ENCODE measurements around the gene GRIP1. TPM values are rescaled to one million over a fixed set of nuclear protein-coding genes. Genes with fewer than 3 reads are reported as not detected.

The GRIP1 gene
- total RNA-seq, 4 donors from 2014 or later, result 0.18 to 2.1 (median 0.34) TPM

DNA sequence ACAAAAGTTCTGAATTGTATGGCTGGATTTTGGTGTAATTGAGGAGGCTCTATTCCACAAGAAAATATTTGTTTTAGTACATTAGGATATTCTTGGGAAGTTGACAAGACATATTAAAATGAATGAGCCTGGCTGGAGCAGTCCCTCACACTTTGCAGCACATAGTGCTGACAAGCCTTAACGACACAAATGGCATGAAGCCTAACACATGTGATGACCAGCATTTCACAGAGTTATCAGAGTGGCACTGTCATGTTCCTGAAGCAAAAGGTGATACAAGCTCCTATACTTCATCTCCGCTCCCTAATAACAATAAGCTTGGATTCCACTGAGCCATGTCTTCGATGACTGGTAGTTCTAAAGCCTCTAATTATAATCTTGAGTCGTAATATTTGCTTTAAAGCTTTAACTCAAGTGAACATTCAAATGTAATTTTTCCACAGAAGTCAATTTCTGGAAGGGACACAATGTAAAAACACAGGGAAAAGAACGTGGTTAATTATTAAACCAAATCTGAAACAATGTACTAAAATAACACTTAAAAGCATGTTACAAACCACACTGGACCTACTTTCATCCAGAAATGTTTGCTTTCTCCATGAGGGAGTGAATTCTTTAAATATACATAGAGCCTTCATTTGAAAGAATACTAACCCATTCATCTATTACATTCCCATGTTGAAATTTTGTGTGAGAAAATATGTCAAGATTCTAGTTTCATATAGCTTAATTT lies 49.6 kb downstream of the GRIP1 start:
- DNase-seq, result no peak
- Histone ChIP-seq H3K27me3 (no peaks in the 10 kb centered on the region), H3K4me3 (no peak overlapping the region), H3K36me3 (no peaks in the 10 kb centered on the region), H3K9me3 (no peaks in the 10 kb centered on the region), H3K27ac (no peak overlapping the region), H3K4me1 (peaks cover 3 to 8% of the 10 kb centered on the region in 2 donors)
- ATAC-seq, result no peak
- in situ Hi-C loops (cut with MboI; ENCODE audit: low sequenced_read_pairs in 4 of 4) (no loop called here), intact Hi-C loops (cut with DNase I; ENCODE audit: low total_unique reads) (no loop called here)
- no peak for TF ChIP-seq POLR2A (IDR thresholded peaks at IDR 0.05)
- TF ChIP-seq, protein P1, sequence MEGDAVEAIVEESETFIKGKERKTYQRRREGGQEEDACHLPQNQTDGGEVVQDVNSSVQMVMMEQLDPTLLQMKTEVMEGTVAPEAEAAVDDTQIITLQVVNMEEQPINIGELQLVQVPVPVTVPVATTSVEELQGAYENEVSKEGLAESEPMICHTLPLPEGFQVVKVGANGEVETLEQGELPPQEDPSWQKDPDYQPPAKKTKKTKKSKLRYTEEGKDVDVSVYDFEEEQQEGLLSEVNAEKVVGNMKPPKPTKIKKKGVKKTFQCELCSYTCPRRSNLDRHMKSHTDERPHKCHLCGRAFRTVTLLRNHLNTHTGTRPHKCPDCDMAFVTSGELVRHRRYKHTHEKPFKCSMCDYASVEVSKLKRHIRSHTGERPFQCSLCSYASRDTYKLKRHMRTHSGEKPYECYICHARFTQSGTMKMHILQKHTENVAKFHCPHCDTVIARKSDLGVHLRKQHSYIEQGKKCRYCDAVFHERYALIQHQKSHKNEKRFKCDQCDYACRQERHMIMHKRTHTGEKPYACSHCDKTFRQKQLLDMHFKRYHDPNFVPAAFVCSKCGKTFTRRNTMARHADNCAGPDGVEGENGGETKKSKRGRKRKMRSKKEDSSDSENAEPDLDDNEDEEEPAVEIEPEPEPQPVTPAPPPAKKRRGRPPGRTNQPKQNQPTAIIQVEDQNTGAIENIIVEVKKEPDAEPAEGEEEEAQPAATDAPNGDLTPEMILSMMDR (IDR thresholded peaks at IDR 0.05 in 4 of 5, conservative IDR thresholded peaks at IDR 0.05 in 1 of 5), result no peak

- intact Hi-C loops (cut with DNase I; ENCODE audit: low total_unique reads) (no loop called here), in situ Hi-C loops (cut with MboI; ENCODE audit: low sequenced_read_pairs in 4 of 4) (no loop called here)
- no peak for ATAC-seq
- no peaks in the 10 kb centered on the region for H3K4me1 ChIP-seq
- H3K9me3 ChIP-seq, result no peaks in the 10 kb centered on the region
- H3K27me3 ChIP-seq, result no peaks in the 10 kb centered on the region
- DNase-seq, result no peak
- H3K4me3 ChIP-seq, result no peak overlapping the region
- no peaks in the 10 kb centered on the region for H3K36me3 ChIP-seq
- no peak overlapping the region for H3K27ac ChIP-seq
- TF ChIP-seq, protein P1 (IDR thresholded peaks at IDR 0.05 in 4 of 5, conservative IDR thresholded peaks at IDR 0.05 in 1 of 5), result no peak
- TF ChIP-seq POLR2A (IDR thresholded peaks at IDR 0.05), result no peak
These were observed 50.9 kb downstream of the GRIP1 start for GRCh38 chr12:66627988-66628317.

DNA sequence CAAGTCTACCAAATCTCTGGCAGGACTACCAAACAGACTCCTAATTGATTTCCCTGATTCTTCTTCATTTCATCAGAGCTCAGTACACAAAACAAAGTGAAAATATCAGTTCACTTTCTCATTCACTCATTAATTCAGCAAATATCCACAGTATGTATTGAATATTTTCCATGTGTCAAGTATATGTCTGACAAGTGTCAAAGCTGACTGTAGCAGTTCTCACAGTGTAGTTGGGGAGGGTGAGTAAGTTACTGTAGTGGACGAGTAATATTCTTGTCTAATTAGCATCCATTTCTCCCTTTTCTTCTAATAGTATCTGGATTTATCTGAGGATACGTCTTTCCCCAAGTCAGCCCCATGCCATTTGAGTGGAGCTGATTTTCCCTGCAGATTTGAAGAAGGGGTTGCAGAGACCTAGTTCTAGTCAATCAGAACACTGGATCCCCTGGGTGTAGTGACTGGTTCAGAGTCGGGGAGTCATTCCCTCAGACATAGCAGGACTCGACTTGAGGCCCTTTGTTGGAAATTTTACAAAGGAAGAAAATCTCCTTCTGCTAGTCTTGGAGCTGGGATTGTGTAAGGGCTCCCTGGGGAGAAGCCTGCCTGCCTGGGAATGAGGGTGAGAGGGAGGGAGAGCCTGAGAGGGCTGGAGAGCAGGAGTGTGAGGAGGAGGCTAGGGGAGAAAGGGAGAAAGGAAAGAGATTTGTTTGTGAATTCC lies 51.4 kb downstream of the GRIP1 start:
- no peaks in the 10 kb centered on the region for H3K9me3 ChIP-seq
- H3K4me3 ChIP-seq, result no peak overlapping the region
- no peaks in the 10 kb centered on the region for H3K36me3 ChIP-seq
- in situ Hi-C loops (cut with MboI; ENCODE audit: low sequenced_read_pairs in 4 of 4), result no loop called here
- no peaks in the 10 kb centered on the region for H3K27me3 ChIP-seq
- intact Hi-C loops (cut with DNase I; ENCODE audit: low total_unique reads), result no loop called here
- no peak for TF ChIP-seq POLR2A (IDR thresholded peaks at IDR 0.05)
- TF ChIP-seq, protein P1 (IDR thresholded peaks at IDR 0.05 in 4 of 5, conservative IDR thresholded peaks at IDR 0.05 in 1 of 5), result no peak
- DNase-seq (peak in 1 of 2 donors; percentile 30), ATAC-seq (no peak)
- H3K27ac ChIP-seq, result no peak overlapping the region
- no peaks in the 10 kb centered on the region for H3K4me1 ChIP-seq

GRCh38 chr12:66624806-66625205 lies 54.1 kb downstream of the GRIP1 start:
- H3K27me3 ChIP-seq, result no peaks in the 10 kb centered on the region
- intact Hi-C loops (cut with DNase I; ENCODE audit: low total_unique reads) (no loop called here), in situ Hi-C loops (cut with MboI; ENCODE audit: low sequenced_read_pairs in 4 of 4) (loop anchor here in 1 of 4 donors (25.0 kb wide), 1 partner anchor 113 kb away; no protein-coding TSS in a partner anchor)
- H3K9me3 ChIP-seq, result no peaks in the 10 kb centered on the region
- ATAC-seq, result no peak
- H3K4me1 ChIP-seq, result no peaks in the 10 kb centered on the region
- H3K4me3 ChIP-seq, result no peak overlapping the region
- no peaks in the 10 kb centered on the region for H3K36me3 ChIP-seq
- no peak overlapping the region for H3K27ac ChIP-seq
- no peak for DNase-seq
- TF ChIP-seq, protein P1 (IDR thresholded peaks at IDR 0.05 in 4 of 5, conservative IDR thresholded peaks at IDR 0.05 in 1 of 5), result no peak
- no peak for TF ChIP-seq POLR2A (IDR thresholded peaks at IDR 0.05)
